HG03558 (cell line): Measurements from ENCODE around the gene TBC1D1.

ENCODE experiments used
- ATAC-seq: cut with Tn5 transposase; IDR thresholded peaks from one replicate; pipeline ENCODE4 v1.9.1; 2021; ENCODE audit warnings: moderate number of reproducible peaks; ENCODE audit not compliant: unreplicated experiment; ENCODE audit errors: extremely low read depth

TBC1D1 gene

DNA sequence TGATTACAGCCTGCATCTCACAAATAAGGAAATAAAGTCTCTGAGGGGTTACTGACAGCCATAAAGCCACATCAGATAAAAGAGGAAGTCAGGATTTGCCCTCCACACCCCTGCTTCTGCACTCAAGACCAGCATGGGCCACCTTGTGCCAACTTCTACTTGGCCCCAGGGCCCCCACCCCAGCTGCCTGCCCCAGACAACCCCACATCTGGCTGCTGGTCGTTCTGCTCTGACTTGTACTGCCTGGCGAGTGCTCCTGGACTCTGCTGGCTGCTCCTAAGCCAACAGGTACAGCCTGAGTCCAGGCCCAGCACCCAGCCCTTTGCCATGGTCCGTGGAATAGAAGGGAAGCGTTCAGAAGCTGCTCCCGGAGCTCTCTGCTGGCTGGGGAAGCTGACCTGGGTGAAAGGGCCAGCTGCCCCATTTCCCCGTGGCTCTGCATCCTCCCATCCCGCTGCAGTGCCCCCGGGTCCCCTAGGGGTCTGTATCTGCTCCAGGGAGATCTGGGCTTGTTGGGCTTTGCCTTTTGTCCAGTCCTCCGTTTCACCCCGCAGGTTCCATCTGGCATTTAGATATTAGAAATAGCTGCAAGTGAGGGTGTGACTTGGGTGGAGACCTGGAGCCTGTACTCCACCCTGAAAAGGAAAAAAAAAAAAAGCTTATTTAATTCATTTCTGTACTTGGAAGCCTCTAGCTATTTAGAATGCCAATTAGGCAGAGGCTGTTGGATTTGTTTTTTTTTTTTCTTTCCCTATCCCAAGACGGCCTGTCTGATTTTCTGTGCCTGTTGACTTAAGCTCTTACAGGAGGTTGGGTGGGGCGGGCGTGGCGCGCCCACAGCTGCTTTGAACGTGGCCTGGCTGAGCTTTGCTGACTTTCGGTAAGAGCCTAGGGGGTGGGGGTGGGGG lies 264.1 kb downstream of the TBC1D1 start:
- no peak for ATAC-seq

DNA sequence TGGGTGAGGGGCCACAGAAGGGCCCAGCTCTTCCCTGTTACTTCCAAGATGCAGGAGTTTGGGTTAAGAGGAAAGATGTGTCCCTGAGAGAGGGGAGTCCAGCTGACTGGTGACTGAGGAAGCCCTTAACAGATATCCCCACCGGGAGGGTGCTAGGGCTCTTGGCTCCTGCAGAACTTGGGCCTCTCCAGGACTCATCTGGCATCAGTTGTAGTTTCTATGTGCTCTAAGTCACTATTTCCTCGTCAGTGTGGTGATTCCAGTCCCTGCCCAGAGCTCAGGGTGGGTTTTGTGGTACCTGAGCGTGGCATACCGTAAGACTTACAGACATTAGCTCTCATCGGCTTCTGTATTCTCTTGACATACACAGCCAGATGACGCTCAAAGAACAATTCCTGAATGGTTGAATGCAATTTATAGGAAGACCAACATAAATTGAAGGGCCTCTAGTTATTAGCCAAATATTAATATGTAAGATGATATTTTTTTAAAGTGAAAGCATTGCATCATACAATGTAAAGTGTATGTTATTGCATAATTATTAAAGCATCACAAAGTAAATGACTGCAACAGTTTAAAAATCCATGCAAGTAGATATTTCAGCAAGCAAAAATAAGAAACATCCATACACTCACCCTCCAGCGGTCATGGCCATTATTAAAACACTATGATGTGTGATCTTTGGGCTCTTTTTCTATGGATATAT lies 264.9 kb downstream of the TBC1D1 start:
- ATAC-seq: no peak

DNA sequence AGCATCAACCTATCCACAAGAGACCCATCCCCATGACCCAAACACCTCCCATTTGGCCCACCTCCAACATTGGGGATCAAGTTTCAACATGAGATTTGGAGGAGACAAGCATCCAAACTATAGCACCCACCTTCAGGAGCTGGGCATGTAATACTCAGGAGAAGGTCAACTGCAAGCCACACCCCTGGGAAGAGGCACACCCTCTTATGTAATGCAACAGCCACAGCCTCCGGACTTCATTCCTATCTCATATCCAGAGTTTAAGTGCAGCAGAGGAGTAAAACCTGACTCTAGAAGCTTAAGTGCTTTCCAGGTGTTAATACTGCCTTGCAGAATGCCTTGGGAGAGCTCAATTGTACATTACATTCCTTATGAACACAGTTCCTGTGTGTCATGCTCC lies 266.7 kb downstream of the TBC1D1 start:
- ATAC-seq: no peak

DNA sequence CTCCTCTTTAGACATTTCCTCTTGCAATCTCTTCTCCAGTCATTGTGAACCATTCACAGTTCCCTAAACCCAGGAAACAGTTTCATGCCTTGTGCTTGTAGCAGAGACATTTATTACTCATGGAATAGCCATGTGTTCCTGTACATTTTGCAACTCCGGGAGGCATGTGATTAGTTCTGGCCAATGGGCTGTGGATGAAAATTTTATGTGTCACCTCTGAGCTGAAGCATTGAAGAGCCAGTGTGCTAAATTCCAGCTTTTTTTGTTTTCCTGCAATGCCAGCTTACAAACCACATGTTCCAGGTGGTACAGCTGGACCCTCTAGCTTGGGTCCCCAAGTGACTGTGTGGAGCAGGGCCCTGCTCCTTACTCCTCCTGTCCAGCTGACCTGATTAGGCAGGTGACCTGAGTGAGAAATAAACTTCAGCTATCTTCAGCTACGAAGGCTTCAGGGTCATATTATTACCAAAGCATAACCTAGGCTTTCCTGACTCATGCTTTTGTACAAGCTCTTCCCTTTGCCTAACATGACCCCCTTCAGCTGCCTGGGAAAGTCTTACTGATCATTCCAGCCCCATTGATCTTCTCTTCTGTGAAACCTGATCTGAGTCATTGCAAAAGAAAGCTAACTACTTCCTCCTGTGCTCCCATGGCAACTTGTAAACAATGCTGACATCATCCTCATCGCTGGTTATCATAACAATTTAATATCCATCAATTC lies 269.8 kb downstream of the TBC1D1 start:
- peak; percentile 90 for ATAC-seq

GRCh38 chr4:38161208-38162113 lies 270.6 kb downstream of the TBC1D1 start:
- ATAC-seq: no peak

- ATAC-seq: no peak
These were observed 271.4 kb downstream of the TBC1D1 start for GRCh38 chr4:38162240-38162784.

GRCh38 chr4:38163216-38164006 lies 272.5 kb downstream of the TBC1D1 start:
- ATAC-seq: no peak

- ATAC-seq: no peak
These were observed 273.5 kb downstream of the TBC1D1 start for GRCh38 chr4:38164346-38164745.

GRCh38 chr4:38166082-38166481 lies 275.2 kb downstream of the TBC1D1 start:
- no peak for ATAC-seq

DNA sequence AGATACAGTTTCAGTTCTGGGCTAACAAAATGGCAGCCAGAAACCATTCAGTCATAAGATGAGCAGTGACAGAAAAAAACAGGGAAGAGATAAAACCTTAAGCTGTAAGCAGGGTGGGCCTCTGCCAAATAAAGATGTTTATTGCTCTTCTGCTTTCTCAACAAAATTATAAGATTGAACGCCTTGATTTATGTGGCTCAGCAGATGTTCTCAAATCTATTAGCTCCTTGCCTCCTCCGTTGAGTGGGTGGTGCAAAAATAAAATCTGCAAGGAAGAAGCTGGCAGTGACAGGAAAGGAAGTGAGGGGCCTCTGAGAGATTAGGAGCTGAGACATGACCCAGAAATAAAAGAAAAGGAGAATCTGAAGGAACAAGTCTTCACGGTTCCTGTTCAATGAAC lies 275.9 kb downstream of the TBC1D1 start:
- no peak for ATAC-seq

GRCh38 chr4:38167973-38168372 lies 277.1 kb downstream of the TBC1D1 start:
- ATAC-seq: no peak

GRCh38 chr4:38169524-38169923 lies 278.6 kb downstream of the TBC1D1 start:
- no peak for ATAC-seq

DNA sequence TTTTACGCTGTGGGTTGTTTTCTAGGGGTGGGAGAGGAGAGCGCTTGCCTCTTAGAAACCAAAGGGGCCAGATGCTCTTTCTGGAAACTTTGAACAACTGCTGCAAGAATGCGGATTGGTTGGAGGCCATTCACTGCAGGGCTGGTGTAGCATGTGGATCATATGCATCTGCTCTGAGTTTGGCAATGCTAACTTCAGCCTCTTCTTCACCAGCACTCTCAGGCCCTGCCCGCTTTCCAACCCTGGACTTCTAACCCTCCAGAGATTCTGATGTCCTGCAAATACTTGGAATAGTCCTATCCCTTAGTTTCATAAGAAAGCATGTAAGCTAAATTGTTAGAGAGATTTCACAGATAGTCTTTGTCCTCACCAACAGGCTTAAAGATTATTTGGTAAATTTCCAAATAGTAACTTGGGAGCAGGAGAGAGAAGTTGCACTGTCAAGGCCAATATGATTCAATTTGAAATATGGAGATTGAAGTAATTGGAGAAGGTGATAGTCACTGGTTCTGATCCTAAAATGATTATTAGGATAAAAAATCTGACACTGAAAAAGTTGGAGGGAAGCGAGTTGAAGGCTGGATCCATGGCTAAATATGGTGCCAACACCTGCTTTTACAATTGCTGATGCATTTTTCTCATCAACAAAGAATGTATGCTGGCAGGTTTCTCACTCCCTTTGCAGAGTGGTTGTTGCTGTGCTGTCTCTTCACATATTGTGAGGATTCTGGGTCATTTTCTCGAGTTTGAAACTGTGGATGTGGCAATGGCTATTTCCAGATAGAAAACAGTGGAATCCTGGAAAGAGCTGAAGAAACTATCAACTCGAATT lies 279.7 kb downstream of the TBC1D1 start:
- ATAC-seq: no peak

- no peak for ATAC-seq
These were observed 281.2 kb downstream of the TBC1D1 start for GRCh38 chr4:38172078-38172477.

GRCh38 chr4:38173935-38174518 lies 283.1 kb downstream of the TBC1D1 start:
- no peak for ATAC-seq

DNA sequence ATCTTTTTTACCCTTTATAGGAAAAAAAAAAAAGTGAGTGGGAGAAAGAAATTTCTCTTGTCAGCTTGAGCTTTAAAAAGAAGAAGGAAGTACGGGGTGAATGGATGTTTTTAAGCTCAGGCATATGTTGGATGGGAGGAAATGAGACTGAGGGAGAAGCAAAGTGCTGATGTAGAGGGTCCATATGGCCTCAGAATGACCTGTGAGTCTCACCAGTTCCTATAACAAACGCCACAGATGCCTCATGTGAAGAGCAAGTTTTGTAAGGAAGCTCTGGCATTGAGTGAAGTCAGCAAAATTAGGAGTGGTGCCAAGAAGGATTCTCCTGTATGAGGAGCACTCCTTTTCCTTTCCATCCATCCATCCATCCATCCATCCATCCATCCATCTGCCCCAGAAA lies 283.9 kb downstream of the TBC1D1 start:
- no peak for ATAC-seq

DNA sequence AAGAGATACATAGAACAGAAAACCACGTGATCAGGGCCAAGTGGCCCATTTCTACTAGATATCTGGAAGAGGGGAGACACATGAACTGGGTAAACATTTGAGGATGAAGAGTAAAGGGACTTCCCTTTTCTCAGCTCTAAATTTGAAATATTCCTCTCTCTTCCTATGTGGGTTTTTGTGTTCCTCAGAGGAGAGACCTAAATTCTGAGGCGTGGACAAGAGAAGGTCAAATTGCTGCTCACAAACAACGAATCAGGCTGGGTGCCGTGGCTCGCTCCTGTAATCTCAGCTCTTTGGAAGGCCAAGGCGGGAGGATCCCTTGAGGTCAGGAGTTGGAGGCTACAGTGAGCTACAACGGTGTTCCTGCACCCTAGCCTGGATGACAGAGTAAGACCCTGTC lies 285.3 kb downstream of the TBC1D1 start:
- ATAC-seq: no peak
